Skeletal muscle satellite cell (primary cell): ENCODE measurements around the gene FTO.
A peak's percentile ranks its signal among the peaks of the same experiment; 100 is the strongest.
"Not testable (repeated sequence)": the region's sequence is repeated elsewhere in the genome, so short reads cannot be mapped to it uniquely, and the experiment has no call there.

Experiments used
- H3K27me3 ChIP-seq: 2 replicates; pipeline ENCODE4 v1.7.0; 2013; ENCODE audit warnings: low read length; ENCODE audit not compliant: control insufficient read depth, insufficient read depth
- H3K36me3 ChIP-seq: 2 replicates; pipeline ENCODE4 v1.7.0; 2013; ENCODE audit warnings: mild to moderate bottlenecking, control low read depth, low read length; ENCODE audit not compliant: insufficient read depth
- H3K4me1 ChIP-seq: 2 replicates; pipeline ENCODE4 v1.7.0; 2013; ENCODE audit warnings: low read length; ENCODE audit not compliant: control insufficient read depth, insufficient read depth
- H3K4me2 ChIP-seq: 2 replicates; pipeline ENCODE4 v1.7.0; 2013; ENCODE audit warnings: mild to moderate bottlenecking, low read length
- H3K4me3 ChIP-seq: 2 replicates; pipeline ENCODE4 v1.7.0; 2013; ENCODE audit warnings: low read length
- H3K9ac ChIP-seq: 2 replicates; pipeline ENCODE4 v1.7.0; 2013; ENCODE audit warnings: mild to moderate bottlenecking, low read depth, low read length, moderate library complexity
- H3K9me3 ChIP-seq: replicated peaks from 2 replicates; pipeline ENCODE4 v1.7.0; 2013; ENCODE audit warnings: mild to moderate bottlenecking, control low read depth, low read length

Gene FTO

DNA sequence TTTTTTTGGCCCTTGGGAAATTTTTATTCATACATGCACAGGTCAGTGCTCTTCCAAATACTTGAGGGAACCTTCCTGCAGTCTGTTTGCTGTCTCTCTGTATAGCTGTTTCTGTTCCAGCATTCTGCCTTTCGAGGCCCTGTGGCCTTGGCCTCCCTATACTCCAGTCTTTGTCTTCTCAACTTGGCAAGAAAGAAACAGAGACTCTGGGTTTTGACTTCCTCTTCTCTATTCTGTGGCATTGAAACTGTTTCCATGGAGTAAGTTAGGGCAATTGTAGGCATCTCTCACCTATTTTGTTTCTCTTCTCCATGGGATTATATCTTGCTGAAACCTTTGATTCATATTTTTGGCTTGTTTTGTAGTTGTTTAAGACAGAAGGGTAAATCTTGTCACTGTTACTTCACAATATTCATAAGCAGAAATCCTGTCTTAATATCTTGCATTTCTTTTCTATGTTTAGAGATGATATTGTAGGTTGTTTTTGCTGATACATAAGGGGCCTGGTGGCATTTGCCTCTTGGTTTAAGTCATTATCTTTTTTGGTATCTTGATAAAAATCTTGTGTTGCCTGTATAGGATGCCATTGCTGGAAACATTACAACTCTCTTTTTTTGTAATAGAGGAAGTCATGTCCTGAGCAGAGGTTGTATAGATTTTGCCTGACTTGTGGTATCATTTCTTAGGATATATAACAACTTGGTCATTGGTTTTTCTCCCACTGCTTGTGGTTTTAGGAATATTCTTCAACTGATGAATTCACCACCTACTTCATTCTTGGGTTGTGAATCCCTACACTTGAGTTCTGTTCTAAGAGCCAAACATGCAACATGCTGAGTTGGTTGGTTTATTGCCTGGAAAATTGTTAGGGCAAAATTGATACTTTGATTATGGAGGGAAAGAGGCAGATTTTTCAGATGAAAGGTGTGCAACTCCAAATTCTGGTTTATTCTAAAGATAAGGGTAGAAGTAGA, 168.6 kb downstream of the FTO start:
- H3K36me3 ChIP-seq: peaks cover 4% of the 10 kb centered on the region
- no peaks in the 10 kb centered on the region for H3K27me3 ChIP-seq
- peak overlapping the region; percentile 18 for H3K9ac ChIP-seq
- H3K9me3 ChIP-seq: no peaks in the 10 kb centered on the region
- H3K4me1 ChIP-seq: peaks cover 13% of the 10 kb centered on the region
- H3K4me2 ChIP-seq: peak overlapping the region; percentile 51
- no peak overlapping the region for H3K4me3 ChIP-seq

DNA sequence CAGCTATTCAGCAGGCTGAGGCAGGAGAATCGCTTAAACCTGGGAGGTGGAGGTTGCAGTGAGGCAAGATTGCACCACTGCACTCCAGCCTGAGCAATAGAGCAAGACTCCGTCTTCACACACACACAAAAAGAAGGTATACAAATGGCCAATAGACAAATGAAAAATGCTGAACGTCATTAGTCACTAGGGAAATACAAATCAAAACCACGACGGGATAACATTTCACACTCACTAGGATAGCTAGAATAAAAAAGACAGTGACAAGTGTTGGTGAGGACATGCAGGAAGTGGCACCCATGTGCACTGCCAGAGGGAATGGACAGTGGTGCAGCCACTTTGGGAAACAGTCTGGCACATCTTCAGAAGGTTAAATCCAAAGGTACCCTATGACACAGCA, 172.9 kb downstream of the FTO start:
- no peak overlapping the region for H3K4me2 ChIP-seq
- no peak overlapping the region for H3K4me3 ChIP-seq
- no peaks in the 10 kb centered on the region for H3K27me3 ChIP-seq

GRCh38 chr16:53878216-53878615, 174.3 kb downstream of the FTO start:
- Histone ChIP-seq H3K9me3 (no peaks in the 10 kb centered on the region), H3K4me1 (peaks cover 2% of the 10 kb centered on the region), H3K9ac (no peak overlapping the region), H3K4me3 (no peak overlapping the region), H3K4me2 (no peak overlapping the region), H3K27me3 (no peaks in the 10 kb centered on the region), H3K36me3 (peaks cover 16% of the 10 kb centered on the region)

More for the DNA sequence above, 172.9 kb downstream of the FTO start:
- peaks cover 13% of the 10 kb centered on the region for H3K36me3 ChIP-seq
- H3K4me1 ChIP-seq: peaks cover 15% of the 10 kb centered on the region
- no peaks in the 10 kb centered on the region for H3K9me3 ChIP-seq
- no peak overlapping the region for H3K9ac ChIP-seq

- Histone ChIP-seq H3K36me3 (peaks cover 12% of the 10 kb centered on the region), H3K9ac (no peak overlapping the region), H3K4me2 (no peak overlapping the region), H3K4me1 (peaks cover 2% of the 10 kb centered on the region), H3K27me3 (no peaks in the 10 kb centered on the region), H3K9me3 (no peaks in the 10 kb centered on the region), H3K4me3 (no peak overlapping the region)
Observed at GRCh38 chr16:53881371-53881770, 177.4 kb downstream of the FTO start.

DNA sequence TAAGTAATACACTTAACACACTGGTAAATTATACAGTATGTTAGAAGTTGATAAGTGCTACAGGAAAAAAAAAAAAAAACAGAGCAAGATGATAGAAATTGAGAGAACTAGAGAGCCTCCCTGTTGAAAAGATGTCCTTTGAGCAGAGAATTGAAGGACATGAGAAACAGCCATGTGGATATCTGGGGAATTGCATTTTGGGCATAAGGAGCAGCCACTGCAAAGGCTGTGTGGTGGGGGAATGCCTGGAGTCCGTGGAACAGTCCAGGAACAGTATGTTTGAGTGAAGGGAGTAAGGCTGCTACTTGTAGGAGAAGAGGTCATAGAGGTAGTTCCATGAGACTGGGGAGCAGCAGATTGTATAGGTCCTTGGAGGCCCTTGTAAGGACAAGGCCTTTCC, 178.4 kb downstream of the FTO start:
- no peaks in the 10 kb centered on the region for H3K9me3 ChIP-seq
- H3K4me2 ChIP-seq: no peak overlapping the region
- peaks cover 17% of the 10 kb centered on the region for H3K36me3 ChIP-seq
- H3K27me3 ChIP-seq: no peaks in the 10 kb centered on the region
- no peak overlapping the region for H3K9ac ChIP-seq
- H3K4me3 ChIP-seq: no peak overlapping the region
- peaks cover 2% of the 10 kb centered on the region for H3K4me1 ChIP-seq

DNA sequence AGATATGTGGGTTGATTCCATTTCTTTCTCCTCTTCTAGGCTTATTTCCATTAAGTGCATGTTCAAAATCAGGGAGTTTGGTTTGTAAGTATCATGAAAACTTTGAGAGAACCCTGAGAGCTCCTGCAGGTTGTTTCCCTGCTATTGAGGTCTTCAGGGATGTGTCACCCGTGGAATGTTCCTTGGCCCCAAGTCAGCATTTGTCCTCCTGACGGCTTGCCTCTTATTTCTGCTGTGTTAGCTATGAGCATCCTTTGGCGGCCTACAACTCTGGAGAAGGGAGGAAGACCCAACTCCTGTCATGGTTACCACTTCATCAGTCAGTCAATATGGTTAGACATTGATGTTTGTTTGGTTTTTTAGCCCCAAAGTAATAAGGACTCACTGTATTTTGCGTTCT, 180.8 kb downstream of the FTO start:
- Histone ChIP-seq H3K4me1 (peaks cover 2% of the 10 kb centered on the region), H3K27me3 (no peaks in the 10 kb centered on the region), H3K4me2 (no peak overlapping the region), H3K4me3 (no peak overlapping the region), H3K9me3 (no peaks in the 10 kb centered on the region), H3K9ac (no peak overlapping the region), H3K36me3 (peaks cover 24% of the 10 kb centered on the region)

DNA sequence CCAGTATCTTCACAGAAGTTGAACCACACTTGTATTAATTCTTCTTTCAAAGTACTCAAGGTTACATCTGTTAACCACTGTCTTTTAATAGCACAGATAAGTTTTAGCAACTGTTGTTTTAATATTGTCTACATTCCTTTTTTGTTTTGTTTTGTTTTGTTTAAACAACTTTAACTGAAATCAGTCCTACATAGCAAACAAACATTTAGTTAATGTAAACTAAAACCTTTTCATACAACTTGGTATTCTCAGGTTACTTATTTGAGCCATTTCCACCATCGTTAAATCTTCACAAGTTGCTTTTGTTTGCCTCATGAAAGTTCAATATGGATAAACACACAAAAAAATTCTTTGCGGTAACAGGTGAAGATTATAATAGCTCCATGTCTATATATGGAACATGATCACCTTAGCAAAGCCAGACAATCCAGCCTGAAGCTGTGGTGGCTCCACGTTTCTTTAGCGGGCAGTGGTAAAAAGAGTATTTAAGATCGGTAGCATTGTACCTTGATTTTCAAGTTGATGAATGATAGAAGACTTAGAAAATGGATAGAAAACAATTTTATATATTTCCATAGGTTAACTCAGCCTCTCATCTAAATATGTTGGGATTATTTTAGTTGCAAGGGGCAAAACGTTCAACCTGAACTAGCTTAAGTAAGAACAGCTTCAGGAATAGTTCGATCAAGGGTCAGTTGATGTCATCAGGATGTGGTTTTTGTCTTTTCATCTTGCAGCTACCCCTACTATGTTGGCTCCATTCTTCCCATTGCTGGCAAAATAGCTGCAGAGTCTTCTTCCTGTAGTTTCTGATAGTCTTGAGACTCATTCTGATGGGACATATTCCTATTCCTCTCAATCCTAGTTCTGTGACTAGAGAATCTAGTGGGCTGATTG, 182.8 kb downstream of the FTO start:
- H3K9me3 ChIP-seq: no peaks in the 10 kb centered on the region
- H3K27me3 ChIP-seq: no peaks in the 10 kb centered on the region
- H3K4me1 ChIP-seq: peaks cover under 1% of the 10 kb centered on the region
- no peak overlapping the region for H3K4me3 ChIP-seq
- H3K4me2 ChIP-seq: no peak overlapping the region
- H3K9ac ChIP-seq: no peak overlapping the region
- H3K36me3 ChIP-seq: peaks cover 15% of the 10 kb centered on the region

GRCh38 chr16:53888222-53888621, 184.3 kb downstream of the FTO start:
- H3K36me3 ChIP-seq: peaks cover 12% of the 10 kb centered on the region
- no peaks in the 10 kb centered on the region for H3K27me3 ChIP-seq
- peaks cover 14% of the 10 kb centered on the region for H3K4me1 ChIP-seq
- H3K9me3 ChIP-seq: no peaks in the 10 kb centered on the region
- no peak overlapping the region for H3K9ac ChIP-seq
- no peak overlapping the region for H3K4me3 ChIP-seq
- no peak overlapping the region for H3K4me2 ChIP-seq

- H3K4me1 ChIP-seq: peaks cover 27% of the 10 kb centered on the region
- not testable (repeated sequence) for H3K4me2 ChIP-seq, H3K4me3 ChIP-seq, H3K27me3 ChIP-seq, H3K9ac ChIP-seq, H3K9me3 ChIP-seq
- peaks cover 12% of the 10 kb centered on the region for H3K36me3 ChIP-seq
Observed at GRCh38 chr16:53890877-53891276, 186.9 kb downstream of the FTO start.

DNA sequence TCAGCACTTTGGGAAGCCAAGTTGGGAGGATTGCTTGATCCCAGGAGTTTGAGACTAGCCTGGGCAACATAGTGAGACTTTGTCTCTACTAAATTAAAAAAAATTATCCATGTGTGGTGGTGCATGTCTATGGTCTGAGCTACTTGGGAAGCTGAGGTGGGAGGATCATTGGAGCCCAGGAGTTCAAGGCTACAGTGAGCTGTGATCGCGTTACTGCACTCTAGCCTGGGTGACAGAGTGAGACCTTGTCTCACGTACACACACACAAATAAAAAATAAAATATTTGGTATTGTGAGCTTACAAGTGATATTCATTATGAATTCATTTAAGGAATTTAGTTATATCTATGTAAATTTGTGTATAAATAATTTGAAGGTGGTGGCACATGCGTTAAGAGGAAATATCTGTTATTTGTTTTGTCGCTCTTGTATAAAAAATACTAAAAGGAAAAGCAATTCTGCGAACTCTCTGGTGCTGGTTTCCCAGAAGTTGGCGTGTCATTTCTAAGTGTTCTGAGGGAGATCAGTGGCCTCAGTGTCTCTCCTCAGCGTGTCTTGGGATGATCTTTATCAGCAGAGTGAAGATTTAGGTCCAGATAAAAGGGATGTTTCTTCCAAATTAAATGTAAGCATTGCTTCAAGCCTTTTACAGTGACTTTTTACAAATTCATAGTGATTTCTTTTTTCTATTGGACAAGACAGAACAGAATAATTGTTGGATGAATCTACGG, 187.6 kb downstream of the FTO start:
- peaks cover 27% of the 10 kb centered on the region for H3K4me1 ChIP-seq
- H3K4me3 ChIP-seq: no peak overlapping the region
- H3K27me3 ChIP-seq: no peaks in the 10 kb centered on the region
- no peaks in the 10 kb centered on the region for H3K9me3 ChIP-seq
- H3K36me3 ChIP-seq: peaks cover 12% of the 10 kb centered on the region
- H3K9ac ChIP-seq: peak overlapping the region; percentile 37
- H3K4me2 ChIP-seq: no peak overlapping the region

GRCh38 chr16:53892155-53892554, 188.2 kb downstream of the FTO start:
- Histone ChIP-seq H3K4me3 (no peak overlapping the region), H3K4me1 (peaks cover 27% of the 10 kb centered on the region), H3K36me3 (peaks cover 7% of the 10 kb centered on the region), H3K9me3 (no peaks in the 10 kb centered on the region), H3K9ac (peak overlapping the region; percentile 37), H3K27me3 (no peaks in the 10 kb centered on the region), H3K4me2 (no peak overlapping the region)
